ENCODE data around the gene CYP51A1.
"Not testable (repeated sequence)": the region's sequence is repeated elsewhere in the genome, so short reads cannot be mapped to it uniquely, and the experiment has no call there.

The CYP51A1 gene

DNA sequence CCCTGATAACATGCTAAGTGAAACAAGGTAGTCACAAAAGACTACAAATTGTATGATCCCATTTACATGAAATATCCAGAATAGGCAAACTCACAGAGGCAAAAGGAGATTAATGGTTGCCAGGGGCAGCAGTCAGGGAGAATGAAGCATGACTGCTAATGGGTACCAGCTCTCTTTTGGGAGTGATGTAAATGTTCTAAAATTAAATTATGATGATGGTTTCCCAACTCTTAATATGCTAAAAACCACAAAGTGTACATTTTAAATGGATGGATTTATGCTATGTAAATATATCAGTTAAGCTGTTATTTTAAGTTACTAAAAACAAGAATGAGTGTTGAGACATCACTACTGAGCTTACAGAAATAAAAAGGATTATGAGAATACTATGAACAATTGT lies 12.6 kb downstream of the CYP51A1 start:
- DNase-seq, result no peak

DNA sequence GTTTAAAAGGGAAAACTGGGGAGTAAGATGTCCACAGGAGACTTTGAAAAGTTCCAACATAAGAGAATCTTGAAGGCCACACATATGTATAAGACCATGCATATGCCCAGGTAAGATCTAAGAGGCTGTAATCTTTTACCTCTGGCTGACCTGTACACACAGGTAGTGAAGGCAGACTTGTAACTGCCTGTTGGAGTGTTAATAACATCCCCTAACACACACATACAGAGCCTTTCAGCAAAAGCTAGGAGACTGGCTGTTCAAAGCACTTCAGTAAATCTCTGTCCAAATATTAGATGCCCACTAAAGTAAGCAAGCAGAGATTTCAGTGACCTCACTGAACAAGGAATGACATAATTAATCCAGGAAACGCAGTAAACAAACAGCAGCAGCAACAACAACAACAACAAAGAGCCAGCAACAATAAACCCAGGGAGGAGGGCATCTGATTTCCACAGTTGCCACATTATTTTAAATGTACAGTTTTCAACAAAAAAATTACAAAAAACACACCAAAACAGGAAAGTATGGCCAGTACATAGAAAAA lies 15.0 kb downstream of the CYP51A1 start:
- DNase-seq, result no peak

DNA sequence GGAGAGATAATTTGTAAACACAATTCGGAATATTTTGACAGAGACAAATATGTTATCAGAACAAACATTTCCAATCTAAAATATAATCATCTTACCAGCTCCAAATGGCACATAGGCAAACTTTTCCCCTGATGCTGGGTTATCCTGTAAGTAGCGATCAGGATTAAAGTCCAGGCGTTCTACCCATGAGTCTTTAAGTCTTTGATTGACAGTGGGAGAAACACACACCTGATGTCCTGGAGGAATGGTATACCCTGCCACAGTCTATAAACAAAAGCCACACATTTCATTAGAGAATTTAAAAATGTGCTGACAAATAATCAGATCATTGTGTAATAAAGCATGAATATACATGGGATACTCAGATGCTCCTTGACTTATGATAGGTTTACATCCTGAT lies 17.3 kb downstream of the CYP51A1 start:
- no peak for DNase-seq

DNA sequence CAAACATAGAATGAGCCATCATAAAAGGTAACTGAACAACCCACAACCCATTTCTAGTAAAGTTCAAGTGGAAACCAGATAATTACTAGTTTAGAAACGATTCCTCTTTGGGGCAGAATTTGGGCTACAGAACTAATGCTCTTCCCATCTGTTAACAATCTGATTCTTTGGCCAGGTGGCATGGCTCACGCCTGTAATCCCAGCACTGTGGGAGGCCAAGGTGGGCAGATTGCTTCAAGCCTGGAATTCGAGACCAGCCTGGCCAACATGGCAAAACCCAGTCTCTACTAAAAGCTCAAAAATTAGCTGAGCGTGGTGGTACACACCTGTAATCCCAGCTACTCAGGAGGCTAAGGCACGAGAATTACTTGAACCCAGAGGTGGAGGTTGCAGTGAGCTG lies 18.5 kb downstream of the CYP51A1 start:
- DNase-seq, result no peak

DNA sequence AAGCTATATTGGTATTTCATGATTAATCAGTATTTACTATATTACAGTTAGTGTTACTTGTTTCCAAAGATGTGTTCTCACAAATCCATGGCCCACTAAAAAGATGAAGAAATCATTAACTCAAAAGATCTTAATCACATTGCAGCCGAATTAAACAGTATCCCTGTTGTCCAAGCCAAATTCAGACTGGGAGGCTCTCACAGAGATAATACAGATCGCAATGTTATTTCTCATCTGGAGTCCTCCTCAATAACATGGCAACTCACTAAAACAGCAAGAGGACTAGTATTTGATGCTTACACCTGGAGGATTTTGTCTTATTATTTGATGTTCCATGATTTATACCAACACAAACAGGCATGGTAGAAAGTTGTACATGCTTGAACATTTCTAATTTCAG lies 23.4 kb downstream of the CYP51A1 start:
- no peak for DNase-seq

DNA sequence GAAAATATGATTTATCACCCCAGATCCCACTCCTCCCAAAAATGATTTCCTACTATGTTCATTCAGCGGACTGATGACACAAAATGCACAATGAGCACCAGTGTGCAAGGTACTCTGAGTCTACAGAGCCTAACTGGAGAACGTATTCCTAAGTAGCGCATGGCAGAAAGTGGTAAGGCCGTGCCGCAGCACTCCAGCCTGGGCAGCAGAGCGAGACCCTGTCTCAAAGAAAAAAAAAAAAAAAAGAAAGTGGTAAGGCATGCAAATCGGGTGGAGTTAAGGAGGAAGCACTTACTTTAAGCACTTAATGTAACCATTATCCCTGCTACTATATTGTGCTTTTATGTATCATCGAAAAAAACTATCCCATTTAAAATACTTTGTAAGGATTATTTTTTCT lies 25.5 kb downstream of the CYP51A1 start:
- DNase-seq, result no peak

DNA sequence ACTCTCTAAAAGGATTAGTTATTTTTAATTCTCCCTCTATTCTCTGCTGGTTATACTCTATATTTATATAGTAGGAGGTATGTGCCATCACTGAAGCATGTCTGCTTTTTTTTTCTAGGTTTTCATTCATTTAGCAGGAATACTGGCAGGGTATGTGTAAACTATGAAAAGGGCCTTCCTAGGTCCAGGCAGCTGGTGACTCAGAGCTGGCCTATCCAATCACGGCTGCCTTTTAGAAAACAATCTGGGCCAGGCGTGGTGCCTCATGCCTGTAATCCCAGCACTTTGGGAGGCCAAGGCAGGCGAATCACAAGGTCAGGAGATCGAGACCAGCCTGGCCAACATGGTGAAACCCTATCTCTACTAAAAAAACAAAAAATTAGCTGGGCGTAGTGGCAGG lies 31.4 kb downstream of the CYP51A1 start:
- not testable (repeated sequence) for DNase-seq

DNA sequence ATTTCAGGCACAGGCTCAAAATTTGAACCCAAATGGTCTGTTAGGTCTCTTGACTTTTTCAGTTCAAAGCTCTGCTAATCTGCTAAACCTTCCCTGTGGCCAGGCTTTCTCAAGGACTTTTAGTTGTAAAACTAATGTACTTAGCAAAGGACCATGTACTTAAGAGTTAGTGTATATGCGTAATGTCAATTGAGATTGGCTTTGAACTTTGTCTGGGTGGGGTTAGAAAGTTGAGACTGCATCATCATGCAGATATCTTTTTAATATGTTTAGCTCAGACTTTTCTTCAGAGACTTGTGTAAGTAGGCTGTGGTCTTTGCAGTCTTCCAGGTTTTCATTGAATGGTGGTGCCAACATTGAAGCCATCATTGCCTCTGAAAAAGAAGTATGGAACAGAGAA lies 33.7 kb downstream of the CYP51A1 start:
- DNase-seq, result no peak

DNA sequence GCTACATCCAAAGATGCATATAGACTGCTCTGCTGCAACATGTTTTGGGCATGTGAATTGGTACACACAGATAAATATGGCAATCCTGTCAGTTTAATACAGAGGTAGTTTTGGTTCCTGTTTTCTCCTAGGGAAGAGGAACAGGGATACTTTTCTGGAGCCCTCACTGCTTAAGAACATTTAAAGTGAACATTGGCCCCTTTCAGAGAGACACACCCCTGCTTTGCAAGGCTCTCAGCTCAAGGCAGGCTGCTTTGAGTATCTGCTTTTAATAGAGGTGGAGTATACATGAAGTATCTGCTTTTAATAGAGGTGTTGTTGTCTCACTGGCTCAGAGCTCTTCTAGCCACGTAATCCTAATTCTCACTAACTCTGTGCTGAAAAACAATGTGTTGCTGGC lies 38.9 kb downstream of the CYP51A1 start:
- no peak for DNase-seq

DNA sequence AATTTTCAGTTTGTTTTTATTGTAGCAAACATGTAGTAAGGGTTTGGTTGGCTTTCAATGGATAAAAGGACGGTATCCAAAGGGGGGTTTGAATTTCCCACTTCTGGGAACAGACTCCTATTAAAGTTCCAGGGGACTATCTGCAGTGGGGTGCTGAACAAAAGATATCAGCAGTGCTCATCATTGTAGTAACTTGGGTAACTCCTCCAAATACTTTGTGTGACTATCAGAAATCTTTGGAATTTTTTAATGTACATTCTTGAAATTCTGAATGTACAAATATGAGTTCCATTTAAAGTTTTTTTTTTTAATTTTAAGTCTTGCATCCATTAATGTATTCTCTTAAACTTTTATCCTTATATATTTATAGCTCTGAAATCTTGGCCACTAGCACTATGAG lies 42.1 kb downstream of the CYP51A1 start:
- no peak for DNase-seq

DNA sequence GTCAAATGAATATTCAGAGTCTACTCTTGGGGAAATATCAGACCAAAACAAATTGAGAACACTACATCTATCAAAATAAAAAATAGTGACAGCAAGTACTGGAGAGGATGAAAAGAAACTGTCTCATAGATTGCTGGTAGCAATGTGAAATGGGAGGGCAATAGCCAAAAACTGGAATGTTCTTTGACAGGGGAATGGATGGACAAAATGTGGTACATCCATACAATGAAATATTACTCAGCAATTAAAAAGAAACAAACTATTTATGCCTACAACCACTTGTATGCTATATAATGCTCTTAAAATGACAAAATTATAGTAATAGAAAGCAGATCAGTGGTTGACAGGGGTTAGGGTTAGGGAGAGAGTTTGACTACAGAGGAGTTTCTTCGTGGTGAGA lies 46.0 kb downstream of the CYP51A1 start:
- DNase-seq, result no peak

DNA sequence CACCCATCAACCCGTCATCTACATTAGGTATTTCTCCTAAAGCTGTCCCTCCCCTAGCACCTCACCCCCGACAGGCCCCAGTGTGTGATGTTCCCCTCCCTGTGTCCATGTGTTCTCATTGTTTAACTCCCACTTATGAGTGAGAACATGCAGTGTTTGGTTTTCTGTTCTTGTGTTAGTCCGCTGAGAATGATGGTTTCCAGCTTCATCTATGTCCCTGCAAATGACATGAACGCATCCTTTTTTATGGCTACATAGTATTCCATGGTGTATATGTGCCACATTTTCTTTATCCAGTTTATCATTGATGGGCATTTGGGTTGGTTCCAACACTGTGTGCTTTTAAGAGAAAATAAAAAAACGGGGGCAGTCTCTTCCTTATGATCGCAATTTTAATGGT lies 50.4 kb downstream of the CYP51A1 start:
- DNase-seq, result not testable (repeated sequence)

DNA sequence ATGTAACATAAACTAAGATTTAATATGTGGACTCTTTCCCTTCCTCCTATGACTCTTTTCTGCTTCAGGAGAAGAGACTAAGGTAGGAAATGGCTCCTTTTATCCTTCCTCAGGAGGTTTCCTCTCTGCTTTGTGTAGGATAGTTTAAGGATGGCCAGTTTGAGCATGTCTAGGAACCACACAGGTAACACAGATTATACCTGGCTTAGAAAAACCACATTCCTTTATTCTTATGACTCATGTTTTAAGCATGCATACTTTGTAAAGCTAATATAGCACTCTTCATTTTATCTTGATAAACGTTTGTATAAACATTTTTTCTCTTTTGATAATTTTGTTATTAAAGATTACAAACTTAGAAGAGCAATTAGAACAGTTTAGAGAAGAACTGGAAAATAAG lies 57.8 kb downstream of the CYP51A1 start:
- DNase-seq, result no peak

DNA sequence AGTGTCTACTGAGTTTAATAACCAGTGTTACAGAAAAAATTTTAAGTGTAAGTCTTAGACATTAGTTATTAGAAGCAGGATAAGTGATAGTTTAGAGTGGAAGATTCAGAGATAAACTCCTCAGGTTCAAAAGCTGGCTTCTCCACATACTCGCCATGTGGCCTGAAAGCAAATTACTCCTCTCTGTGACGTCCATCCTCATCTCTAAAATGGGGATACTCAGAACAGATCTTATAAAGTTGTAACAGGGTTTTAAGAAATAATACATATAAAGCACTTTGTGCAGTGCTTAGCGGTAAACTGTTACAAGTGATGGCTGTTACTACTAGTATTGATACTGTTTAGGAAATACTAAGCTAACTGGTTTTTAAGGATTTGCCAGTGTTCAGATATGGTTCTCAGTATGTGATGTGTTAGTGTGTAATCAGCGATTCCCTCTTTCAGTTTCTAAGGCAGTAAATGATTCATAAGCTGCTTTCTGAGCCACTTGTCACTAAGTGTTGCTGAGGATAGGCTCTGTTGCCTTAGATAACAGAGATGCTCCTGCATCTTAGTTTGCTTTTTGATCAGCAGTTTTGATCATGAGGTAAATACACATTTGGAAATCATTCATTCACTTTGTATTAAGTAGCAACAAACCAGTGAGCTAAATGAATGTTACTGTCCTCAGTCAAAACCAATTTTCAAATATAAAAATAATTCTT lies 58.7 kb downstream of the CYP51A1 start:
- DNase-seq, result no peak

DNA sequence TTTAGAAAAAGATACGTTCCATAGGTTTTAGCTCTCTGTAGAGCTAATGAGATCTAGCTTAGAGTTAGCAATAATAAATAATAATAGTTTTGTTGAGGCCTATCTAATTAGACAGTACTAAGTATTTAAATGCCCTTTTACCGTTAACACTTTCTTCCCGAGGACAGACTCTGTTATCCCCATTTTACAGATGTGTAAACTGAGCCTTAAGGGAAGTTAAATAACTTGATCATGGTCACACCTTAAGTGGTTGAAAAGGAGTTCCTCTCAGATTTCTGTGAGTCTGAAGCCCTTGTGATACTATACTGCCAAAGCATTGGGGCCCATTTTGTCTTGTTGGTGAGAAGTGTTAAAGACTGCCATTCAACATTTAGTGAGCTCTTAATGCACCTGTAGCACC lies 61.6 kb downstream of the CYP51A1 start:
- DNase-seq, result no peak

DNA sequence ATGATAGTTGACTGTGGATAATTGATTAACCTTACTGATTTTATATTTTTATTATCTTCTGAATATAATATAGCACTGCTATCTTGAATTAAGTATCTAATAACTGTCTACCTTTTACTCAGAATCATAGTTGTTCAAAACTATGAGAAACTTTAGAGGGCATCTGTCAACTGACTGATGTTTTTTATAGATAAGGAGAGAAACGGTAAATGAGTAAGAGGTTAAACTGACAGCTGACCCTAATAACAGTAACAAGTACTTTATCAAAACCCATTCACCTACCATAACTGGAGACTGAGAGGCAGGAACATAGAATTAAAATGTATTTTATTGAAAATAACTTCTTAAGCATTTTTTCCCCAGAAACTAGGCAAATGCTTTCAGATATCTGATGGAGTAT lies 62.2 kb downstream of the CYP51A1 start:
- DNase-seq, result no peak

DNA sequence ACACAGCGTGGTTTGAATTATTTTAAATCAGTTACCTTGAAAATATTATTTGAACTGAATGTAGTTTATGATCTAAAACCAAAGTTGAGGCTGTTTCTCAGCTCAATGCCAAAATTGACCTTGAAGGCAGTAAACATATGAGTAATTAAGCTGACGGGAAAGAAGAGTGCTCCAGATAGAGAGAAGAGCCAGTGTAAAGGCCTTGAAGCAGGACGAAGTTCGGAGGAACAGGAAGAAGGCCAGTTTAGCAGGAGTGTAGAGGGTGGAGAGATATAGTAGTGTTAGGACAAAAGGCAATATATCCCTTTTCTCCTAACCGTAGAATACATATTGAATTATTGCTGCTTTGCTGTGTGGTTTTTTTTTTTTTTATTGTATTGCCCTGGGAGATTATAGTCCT lies 63.2 kb downstream of the CYP51A1 start:
- no peak for DNase-seq

DNA sequence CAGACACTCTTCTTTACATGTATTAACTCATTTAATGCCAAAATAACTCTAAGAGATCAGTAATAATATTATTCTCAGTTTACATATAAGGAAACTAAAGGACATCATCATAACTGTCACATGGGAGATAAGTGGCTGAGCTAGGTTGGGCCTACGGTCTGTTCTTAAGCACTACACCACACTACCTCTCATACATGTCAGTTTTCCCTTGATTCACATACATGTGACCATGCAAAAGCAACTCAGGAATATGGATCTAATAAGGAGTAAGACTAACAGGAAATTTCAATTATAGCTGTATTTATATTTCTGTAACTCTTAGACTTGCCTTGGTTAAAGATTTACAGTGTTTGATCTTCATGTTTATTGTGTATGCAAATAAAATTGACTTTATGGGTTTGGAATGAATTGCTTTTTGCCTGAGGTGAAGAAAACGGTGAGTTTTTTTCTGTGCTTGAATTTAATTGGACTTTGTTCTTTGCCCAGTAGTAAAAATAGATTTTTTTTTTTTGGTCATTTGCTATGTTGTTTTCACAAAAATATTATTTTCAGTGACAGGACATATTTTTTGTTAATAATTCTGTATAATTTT lies 69.7 kb downstream of the CYP51A1 start:
- no peak for DNase-seq
